NT2/D1 (cell line): ENCODE results near the gene BEND6.

Experiments
- DNase-seq: peaks from one replicate; pipeline ENCODE4 v3.0.0-alpha.2; 2011; ENCODE audit warnings: low read depth, low spot score
- H3K27me3 ChIP-seq: 2 replicates; pipeline ENCODE4 v1.6.0; 2011; ENCODE audit warnings: mild to moderate bottlenecking; ENCODE audit not compliant: insufficient read length, insufficient read depth
- H3K36me3 ChIP-seq: 2 replicates; pipeline ENCODE4 v1.6.1; 2011; ENCODE audit warnings: mild to moderate bottlenecking, low read length, mixed read lengths; ENCODE audit not compliant: insufficient read depth, insufficient read length
- H3K4me1 ChIP-seq: 2 replicates; pipeline ENCODE4 v1.5.1; 2011; ENCODE audit not compliant: insufficient read depth, insufficient read length
- H3K4me3 ChIP-seq: 2 replicates; pipeline ENCODE4 v1.5.1; 2011; ENCODE audit warnings: low read depth; ENCODE audit not compliant: insufficient read length
- H3K9ac ChIP-seq: 2 replicates; pipeline ENCODE4 v1.6.0; 2011; ENCODE audit warnings: low read depth; ENCODE audit not compliant: insufficient read length
- H3K9me3 ChIP-seq: 2 replicates; pipeline ENCODE4 v1.5.1; 2011; ENCODE audit warnings: mild to moderate bottlenecking, low read length; ENCODE audit not compliant: insufficient read depth
- SUZ12 ChIP-seq: IDR thresholded peaks from 2 replicates; pipeline ENCODE4 v1.6.1; 2011; ENCODE audit not compliant: insufficient read length, insufficient read depth; ENCODE audit errors: extremely low read depth
- YY1 ChIP-seq: IDR thresholded peaks from 2 replicates; pipeline ENCODE4 v1.6.1; 2011; ENCODE audit not compliant: insufficient read length, insufficient read depth
- ZNF274 ChIP-seq: IDR thresholded peaks from 2 replicates; pipeline ENCODE4 v1.6.1; 2011; ENCODE audit warnings: mild to moderate bottlenecking, low read depth, low read length

Gene BEND6

GRCh38 chr6:57048577-57048976 lies 93.7 kb downstream of the BEND6 start:
- no peaks in the 10 kb centered on the region for H3K4me1 ChIP-seq
- H3K36me3 ChIP-seq = peaks cover 36% of the 10 kb centered on the region
- no peak for DNase-seq
- H3K4me3 ChIP-seq = no peak overlapping the region
- H3K9me3 ChIP-seq = no peaks in the 10 kb centered on the region
- no peaks in the 10 kb centered on the region for H3K27me3 ChIP-seq
- no peak overlapping the region for H3K9ac ChIP-seq
- no peak for TF ChIP-seq ZNF274
- no peak for TF ChIP-seq YY1
- no peak for TF ChIP-seq SUZ12

GRCh38 chr6:57063847-57064246 lies 108.9 kb downstream of the BEND6 start:
- Histone ChIP-seq H3K4me1 (no peaks in the 10 kb centered on the region), H3K9ac (no peak overlapping the region), H3K27me3 (no peaks in the 10 kb centered on the region), H3K36me3 (peaks cover 44% of the 10 kb centered on the region), H3K4me3 (no peak overlapping the region), H3K9me3 (no peaks in the 10 kb centered on the region)
- no peak for DNase-seq
- TF ChIP-seq YY1 (no peak), SUZ12 (no peak), ZNF274 (no peak)

DNA sequence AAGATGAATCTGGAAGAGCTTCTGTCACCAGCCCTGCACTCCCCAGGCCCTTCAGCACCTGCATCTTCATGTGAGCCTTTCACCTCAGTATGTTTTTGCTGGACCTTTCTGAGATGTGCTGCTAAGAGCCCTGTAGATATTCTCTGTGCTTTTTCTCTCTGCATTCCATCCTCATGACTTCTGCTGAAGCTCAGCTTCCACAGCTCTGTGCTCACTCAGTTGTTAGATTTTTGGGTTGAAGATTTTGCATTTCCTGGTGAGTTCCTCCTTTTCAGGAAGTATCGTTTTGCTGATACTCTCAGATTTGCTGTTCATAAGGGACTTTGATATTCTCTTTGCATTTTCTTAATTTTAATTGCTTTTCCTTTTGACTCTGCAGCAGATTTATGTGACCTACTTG lies 109.9 kb downstream of the BEND6 start:
- H3K36me3 ChIP-seq = peaks cover 38% of the 10 kb centered on the region
- TF ChIP-seq ZNF274 (no peak), SUZ12 (no peak), YY1 (no peak)
- H3K9me3 ChIP-seq = no peaks in the 10 kb centered on the region
- no peaks in the 10 kb centered on the region for H3K27me3 ChIP-seq
- H3K4me1 ChIP-seq = no peaks in the 10 kb centered on the region
- no peak overlapping the region for H3K9ac ChIP-seq
- no peak overlapping the region for H3K4me3 ChIP-seq
- no peak for DNase-seq

DNA sequence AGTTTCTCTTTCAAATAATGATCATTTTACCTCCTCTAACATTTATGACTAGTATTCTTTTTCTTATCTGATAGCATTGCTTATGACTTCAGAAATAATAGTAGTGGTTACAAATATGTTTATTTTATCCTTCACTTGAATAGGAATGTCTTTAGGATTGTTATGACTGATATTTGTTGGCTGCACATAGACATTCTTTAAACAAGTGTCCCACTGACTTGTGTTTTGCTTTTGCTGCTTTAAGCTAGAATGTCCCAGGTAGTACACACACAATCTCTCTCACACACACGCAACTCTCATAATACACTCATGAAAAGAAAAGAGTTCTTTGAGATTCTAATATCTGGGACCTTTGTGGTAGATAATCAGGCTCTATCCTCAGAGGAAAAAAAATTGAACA lies 113.2 kb downstream of the BEND6 start:
- H3K9ac ChIP-seq = no peak overlapping the region
- H3K27me3 ChIP-seq = no peaks in the 10 kb centered on the region
- TF ChIP-seq YY1 (no peak), ZNF274 (no peak), SUZ12 (no peak)
- no peaks in the 10 kb centered on the region for H3K4me1 ChIP-seq
- no peak for DNase-seq
- no peak overlapping the region for H3K4me3 ChIP-seq
- no peaks in the 10 kb centered on the region; the same call in 1 of the 2 replicates for H3K9me3 ChIP-seq
- peaks cover 16% of the 10 kb centered on the region for H3K36me3 ChIP-seq

GRCh38 chr6:57069228-57069627 lies 114.3 kb downstream of the BEND6 start:
- Histone ChIP-seq H3K4me1 (no peaks in the 10 kb centered on the region), H3K36me3 (peaks cover 8% of the 10 kb centered on the region), H3K9ac (no peak overlapping the region), H3K4me3 (no peak overlapping the region), H3K27me3 (no peaks in the 10 kb centered on the region), H3K9me3 (no peaks in the 10 kb centered on the region; the same call in 1 of the 2 replicates)
- no peak for TF ChIP-seq SUZ12
- no peak for TF ChIP-seq ZNF274
- TF ChIP-seq YY1 = no peak
- DNase-seq = no peak

GRCh38 chr6:57069920-57070331 lies 115.0 kb downstream of the BEND6 start:
- peak; percentile 52 for DNase-seq
- Histone ChIP-seq H3K36me3 (peaks cover 8% of the 10 kb centered on the region), H3K27me3 (no peaks in the 10 kb centered on the region)

DNA sequence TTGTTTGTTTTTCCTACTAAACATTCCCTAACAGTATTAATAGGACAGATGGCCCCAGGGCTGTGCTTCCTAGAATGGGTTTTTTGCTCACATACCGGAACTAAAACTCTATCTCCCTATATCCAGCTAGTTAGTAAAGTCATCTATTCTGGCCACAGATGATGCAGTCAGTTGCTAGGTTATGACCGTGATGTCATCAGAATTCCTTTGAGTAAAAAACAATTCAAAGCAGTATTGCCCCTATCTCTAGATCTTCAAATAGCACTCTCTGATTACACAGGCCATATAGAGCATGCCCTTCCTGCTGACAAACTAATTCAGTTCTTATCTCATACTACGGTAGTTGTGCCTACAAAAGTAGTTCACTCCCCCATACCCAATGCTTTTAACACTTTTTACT lies 117.2 kb downstream of the BEND6 start:
- Histone ChIP-seq H3K4me1 (no peaks in the 10 kb centered on the region), H3K36me3 (no peaks in the 10 kb centered on the region), H3K27me3 (no peaks in the 10 kb centered on the region), H3K4me3 (no peak overlapping the region), H3K9ac (no peak overlapping the region), H3K9me3 (no peaks in the 10 kb centered on the region; the same call in 1 of the 2 replicates)
- no peak for DNase-seq
- no peak for TF ChIP-seq SUZ12
- TF ChIP-seq ZNF274 = no peak
- TF ChIP-seq YY1 = no peak

More at GRCh38 chr6:57069920-57070331, 115.0 kb downstream of the BEND6 start:
- Histone ChIP-seq H3K9me3 (no peaks in the 10 kb centered on the region; the same call in 1 of the 2 replicates), H3K4me1 (no peaks in the 10 kb centered on the region), H3K9ac (no peak overlapping the region), H3K4me3 (no peak overlapping the region)
- TF ChIP-seq YY1 = no peak
- TF ChIP-seq ZNF274 = no peak
- TF ChIP-seq SUZ12 = no peak

- no peaks in the 10 kb centered on the region for H3K27me3 ChIP-seq
- H3K4me1 ChIP-seq = no peaks in the 10 kb centered on the region
- H3K4me3 ChIP-seq = no peak overlapping the region
- DNase-seq = no peak
- TF ChIP-seq YY1 (no peak), SUZ12 (no peak), ZNF274 (no peak)
- H3K9ac ChIP-seq = no peak overlapping the region
- no peaks in the 10 kb centered on the region for H3K36me3 ChIP-seq
- H3K9me3 ChIP-seq = no peaks in the 10 kb centered on the region; the same call in none of the 2 replicates
These were observed 119.5 kb downstream of the BEND6 start for GRCh38 chr6:57074383-57074782.
